ENCODE data around the gene ANGPTL1. TPM values are rescaled to one million over a fixed set of nuclear protein-coding genes. Genes with fewer than 3 reads are reported as not detected.

The ANGPTL1 gene
- polyA plus RNA-seq, 2 of the 4 experiments (the other 2 are of a cell fraction): 0.12 TPM; not detected in 1

DNA sequence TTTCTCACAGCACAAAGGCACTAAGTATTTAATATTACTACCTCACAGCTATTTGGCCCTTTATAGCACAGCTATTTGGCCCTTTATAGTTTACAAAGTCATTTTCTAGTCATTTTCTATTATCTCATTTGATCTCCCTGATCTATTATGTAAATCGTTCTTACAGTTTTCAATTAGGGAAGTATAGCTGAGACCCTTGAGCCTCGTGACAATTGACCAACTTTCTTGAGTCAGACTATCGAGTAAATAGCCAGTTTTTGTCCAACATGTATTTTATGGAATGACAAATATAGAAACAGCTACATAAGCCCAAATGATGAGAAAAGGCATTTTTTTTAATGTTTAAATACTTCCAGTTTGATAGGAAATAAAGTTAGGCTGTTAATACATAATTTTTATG lies 7.0 kb upstream of the ANGPTL1 start:
- CTCF ChIA-PET: interaction anchor here (0.6 kb wide), 1 partner anchor 35 kb away, joined by 5 read pairs; no protein-coding TSS in a partner anchor

DNA sequence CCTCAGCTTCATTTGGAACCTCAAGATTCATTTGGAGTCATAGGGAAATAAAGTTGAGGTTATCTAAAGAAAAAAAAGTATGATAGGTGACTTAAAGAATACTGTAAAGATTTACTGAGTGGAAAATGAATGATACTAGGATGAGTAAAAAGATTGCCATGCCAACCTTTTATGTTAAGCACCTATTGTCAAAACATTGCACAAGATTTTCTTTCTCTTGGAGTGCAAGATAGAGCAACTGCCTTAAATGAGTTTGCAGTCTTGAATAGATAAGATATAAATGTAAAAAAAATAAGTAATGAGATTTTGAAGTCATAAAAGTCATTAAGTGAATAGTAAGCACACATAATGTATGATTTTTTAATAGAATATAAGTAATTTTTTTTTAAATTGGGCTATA lies 5.1 kb upstream of the ANGPTL1 start:
- peaks cover 15% of the 10 kb centered on the region for H3K4me1 ChIP-seq
- no peak overlapping the region for H3K4me3 ChIP-seq
- FAIRE-seq (no peak), ATAC-seq (no peak), DNase-seq (ENCODE audit: low read depth in 1 of 2, low spot score in 1 of 2) (no peak)
- POLR2A ChIA-PET: no interaction called here
- CTCF ChIA-PET: no interaction called here
- TF ChIP-seq HOXB13 (CRISPR knock-in tag; IDR thresholded peaks at IDR 0.05; ENCODE audit: low read depth) (no peak), SREBF2 (IDR thresholded peaks at IDR 0.05) (no peak), TP53 (CRISPR knock-in tag; IDR thresholded peaks at IDR 0.05) (no peak), EHF (CRISPR knock-in tag; IDR thresholded peaks at IDR 0.05) (no peak), CHD2 (IDR thresholded peaks at IDR 0.05; ENCODE audit: low read length, partially characterized antibody) (no peak), NPAS2 (CRISPR knock-in tag; IDR thresholded peaks at IDR 0.05; ENCODE audit: borderline replicate concordance) (no peak), E2F6 (IDR thresholded peaks at IDR 0.05; ENCODE audit: borderline replicate concordance, low read depth) (no peak), PHF8 (IDR thresholded peaks at IDR 0.05; ENCODE audit: borderline replicate concordance, low read depth) (no peak)
- no peaks in the 10 kb centered on the region for H3K9me3 ChIP-seq
- no peak overlapping the region for H3K4me2 ChIP-seq
- H3K27ac ChIP-seq: no peak overlapping the region

More for the DNA sequence above, 7.0 kb upstream of the ANGPTL1 start:
- WGBS (ENCODE audit: missing lambda C conversion rate): 83% methylated on average over 3 of the region's 3 CpGs
- no peak for TF ChIP-seq CBX8 (IDR thresholded peaks at IDR 0.05)
- Histone ChIP-seq H3K27ac (no peak overlapping the region), H3K4me3 (no peak overlapping the region), H3K4me2 (no peak overlapping the region), H3K4me1 (no peaks in the 10 kb centered on the region), H3K9me3 (no peaks in the 10 kb centered on the region)
- FAIRE-seq: no peak
- ATAC-seq: no peak
- DNase-seq (ENCODE audit: low read depth in 1 of 2, low spot score in 1 of 2): no peak
- POLR2A ChIA-PET: no interaction called here

DNA sequence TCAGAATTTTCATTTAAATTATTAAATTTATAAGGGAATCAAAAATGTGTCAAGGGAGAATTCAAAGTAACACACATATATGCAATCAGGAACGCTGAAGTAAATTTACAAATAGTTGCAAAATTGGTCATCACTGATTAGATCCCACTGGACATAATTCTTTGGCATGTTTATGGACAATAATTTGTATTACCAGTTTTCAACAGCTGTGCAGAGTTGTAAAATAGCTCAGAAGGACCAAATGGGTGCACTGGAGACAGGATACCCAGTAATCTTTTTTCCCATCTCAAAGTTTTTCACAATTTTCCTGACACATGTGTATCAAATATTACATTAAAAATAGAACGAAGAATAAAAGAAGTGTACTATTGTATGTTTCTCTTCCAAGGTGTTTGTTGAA lies 4.1 kb upstream of the ANGPTL1 start:
- CTCF ChIA-PET: interaction anchor here (1.5 kb wide), 1 partner anchor 11 kb away, joined by 3 read pairs; no protein-coding TSS in a partner anchor
- no peak overlapping the region for H3K4me2 ChIP-seq
- H3K9me3 ChIP-seq: no peaks in the 10 kb centered on the region
- H3K4me1 ChIP-seq: peaks cover 24% of the 10 kb centered on the region
- FAIRE-seq: no peak
- POLR2A ChIA-PET: no interaction called here
- ATAC-seq: no peak
- no peak overlapping the region for H3K4me3 ChIP-seq
- no peak overlapping the region for H3K27ac ChIP-seq
- WGBS (ENCODE audit: missing lambda C conversion rate): 91% methylated on average over 2 of the region's 2 CpGs
- DNase-seq (ENCODE audit: low read depth in 1 of 2, low spot score in 1 of 2): no peak
- no peak for TF ChIP-seq NPAS2 (CRISPR knock-in tag; IDR thresholded peaks at IDR 0.05; ENCODE audit: borderline replicate concordance)
- TF ChIP-seq E2F6 (IDR thresholded peaks at IDR 0.05; ENCODE audit: borderline replicate concordance, low read depth): no peak
- no peak for TF ChIP-seq ESRRA (IDR thresholded peaks at IDR 0.05; ENCODE audit: borderline replicate concordance, low read length)
- TF ChIP-seq NFE2L2 (conservative IDR thresholded peaks at IDR 0.05; ENCODE audit: low read length): no peak
- TF ChIP-seq POLR2A (IDR thresholded peaks at IDR 0.05; ENCODE audit: low read length): no peak
- no peak for TF ChIP-seq CHD4 (IDR thresholded peaks at IDR 0.05; ENCODE audit: borderline replicate concordance)
- TF ChIP-seq JUN (IDR thresholded peaks at IDR 0.05): no peak
- TF ChIP-seq REST (IDR thresholded peaks at IDR 0.05): no peak
- TF ChIP-seq NR3C1 (IDR thresholded peaks at IDR 0.05): no peak
- TF ChIP-seq HDAC2 (IDR thresholded peaks at IDR 0.05): no peak
- TF ChIP-seq CTCF (IDR thresholded peaks at IDR 0.05): no peak
- TF ChIP-seq BHLHE40 (IDR thresholded peaks at IDR 0.05; ENCODE audit: low read depth, low read length): no peak
- no peak for TF ChIP-seq PBX3 (IDR thresholded peaks at IDR 0.05)
